ENCODE results near the gene SRRM2.

The SRRM2 gene

DNA sequence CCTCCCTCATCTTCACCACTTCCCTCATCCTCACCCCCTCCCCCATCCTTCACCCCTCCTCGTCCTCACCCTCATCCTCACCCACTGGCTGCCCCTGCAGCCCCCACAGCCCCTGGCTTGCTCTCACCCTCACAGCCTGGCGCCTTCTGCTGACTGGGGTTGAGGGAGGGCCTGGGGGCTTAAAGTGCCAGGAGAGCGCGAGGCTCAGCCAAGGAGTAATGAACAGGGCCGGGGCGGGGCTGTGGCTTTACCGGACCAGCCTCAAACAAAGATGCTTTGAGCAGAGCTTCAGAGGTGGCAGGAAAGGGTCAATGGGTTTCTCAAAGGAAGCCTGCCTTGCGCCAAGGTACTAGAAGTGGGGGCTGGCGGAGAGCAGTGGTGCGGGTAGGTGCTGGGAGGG is 35.0 kb downstream of the SRRM2 start, which contains the start of gene PRSS33:
Gene PRSS33 (minus strand): TSS at position 155 of the 400 bp plus-strand sequence. CDS start 1,013 bp downstream, outside the sequence.
- no peak within 1 kb of the TSS for H3K27ac ChIP-seq (replicated peaks)
- H3K4me3 ChIP-seq (replicated peaks; ENCODE audit: insufficient read depth, low read length), result no peak within 1 kb of the TSS
- peaks cover 24% of the 10 kb centered on the region for H3K27me3 ChIP-seq (ENCODE audit: insufficient read depth, poor library complexity, severe bottlenecking)
- no peak for DNase-seq (ENCODE audit: low read depth in 1 of 2, low spot score in 1 of 2)
- TF ChIP-seq GABPA (IDR thresholded peaks at IDR 0.05; ENCODE audit: low read depth), result no peak
- TF ChIP-seq POLR2AphosphoS5 (IDR thresholded peaks at IDR 0.05; ENCODE audit: low read depth), result no peak
- TF ChIP-seq, protein P1, sequence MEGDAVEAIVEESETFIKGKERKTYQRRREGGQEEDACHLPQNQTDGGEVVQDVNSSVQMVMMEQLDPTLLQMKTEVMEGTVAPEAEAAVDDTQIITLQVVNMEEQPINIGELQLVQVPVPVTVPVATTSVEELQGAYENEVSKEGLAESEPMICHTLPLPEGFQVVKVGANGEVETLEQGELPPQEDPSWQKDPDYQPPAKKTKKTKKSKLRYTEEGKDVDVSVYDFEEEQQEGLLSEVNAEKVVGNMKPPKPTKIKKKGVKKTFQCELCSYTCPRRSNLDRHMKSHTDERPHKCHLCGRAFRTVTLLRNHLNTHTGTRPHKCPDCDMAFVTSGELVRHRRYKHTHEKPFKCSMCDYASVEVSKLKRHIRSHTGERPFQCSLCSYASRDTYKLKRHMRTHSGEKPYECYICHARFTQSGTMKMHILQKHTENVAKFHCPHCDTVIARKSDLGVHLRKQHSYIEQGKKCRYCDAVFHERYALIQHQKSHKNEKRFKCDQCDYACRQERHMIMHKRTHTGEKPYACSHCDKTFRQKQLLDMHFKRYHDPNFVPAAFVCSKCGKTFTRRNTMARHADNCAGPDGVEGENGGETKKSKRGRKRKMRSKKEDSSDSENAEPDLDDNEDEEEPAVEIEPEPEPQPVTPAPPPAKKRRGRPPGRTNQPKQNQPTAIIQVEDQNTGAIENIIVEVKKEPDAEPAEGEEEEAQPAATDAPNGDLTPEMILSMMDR (IDR thresholded peaks at IDR 0.05; ENCODE audit: insufficient read depth, low read length), result no peak
- TF ChIP-seq, protein P2, sequence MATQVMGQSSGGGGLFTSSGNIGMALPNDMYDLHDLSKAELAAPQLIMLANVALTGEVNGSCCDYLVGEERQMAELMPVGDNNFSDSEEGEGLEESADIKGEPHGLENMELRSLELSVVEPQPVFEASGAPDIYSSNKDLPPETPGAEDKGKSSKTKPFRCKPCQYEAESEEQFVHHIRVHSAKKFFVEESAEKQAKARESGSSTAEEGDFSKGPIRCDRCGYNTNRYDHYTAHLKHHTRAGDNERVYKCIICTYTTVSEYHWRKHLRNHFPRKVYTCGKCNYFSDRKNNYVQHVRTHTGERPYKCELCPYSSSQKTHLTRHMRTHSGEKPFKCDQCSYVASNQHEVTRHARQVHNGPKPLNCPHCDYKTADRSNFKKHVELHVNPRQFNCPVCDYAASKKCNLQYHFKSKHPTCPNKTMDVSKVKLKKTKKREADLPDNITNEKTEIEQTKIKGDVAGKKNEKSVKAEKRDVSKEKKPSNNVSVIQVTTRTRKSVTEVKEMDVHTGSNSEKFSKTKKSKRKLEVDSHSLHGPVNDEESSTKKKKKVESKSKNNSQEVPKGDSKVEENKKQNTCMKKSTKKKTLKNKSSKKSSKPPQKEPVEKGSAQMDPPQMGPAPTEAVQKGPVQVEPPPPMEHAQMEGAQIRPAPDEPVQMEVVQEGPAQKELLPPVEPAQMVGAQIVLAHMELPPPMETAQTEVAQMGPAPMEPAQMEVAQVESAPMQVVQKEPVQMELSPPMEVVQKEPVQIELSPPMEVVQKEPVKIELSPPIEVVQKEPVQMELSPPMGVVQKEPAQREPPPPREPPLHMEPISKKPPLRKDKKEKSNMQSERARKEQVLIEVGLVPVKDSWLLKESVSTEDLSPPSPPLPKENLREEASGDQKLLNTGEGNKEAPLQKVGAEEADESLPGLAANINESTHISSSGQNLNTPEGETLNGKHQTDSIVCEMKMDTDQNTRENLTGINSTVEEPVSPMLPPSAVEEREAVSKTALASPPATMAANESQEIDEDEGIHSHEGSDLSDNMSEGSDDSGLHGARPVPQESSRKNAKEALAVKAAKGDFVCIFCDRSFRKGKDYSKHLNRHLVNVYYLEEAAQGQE (IDR thresholded peaks at IDR 0.05; ENCODE audit: insufficient replicate concordance, low read depth), result no peak
- TF ChIP-seq SPI1 (IDR thresholded peaks at IDR 0.05; ENCODE audit: borderline replicate concordance, low read depth), result no peak

DNA sequence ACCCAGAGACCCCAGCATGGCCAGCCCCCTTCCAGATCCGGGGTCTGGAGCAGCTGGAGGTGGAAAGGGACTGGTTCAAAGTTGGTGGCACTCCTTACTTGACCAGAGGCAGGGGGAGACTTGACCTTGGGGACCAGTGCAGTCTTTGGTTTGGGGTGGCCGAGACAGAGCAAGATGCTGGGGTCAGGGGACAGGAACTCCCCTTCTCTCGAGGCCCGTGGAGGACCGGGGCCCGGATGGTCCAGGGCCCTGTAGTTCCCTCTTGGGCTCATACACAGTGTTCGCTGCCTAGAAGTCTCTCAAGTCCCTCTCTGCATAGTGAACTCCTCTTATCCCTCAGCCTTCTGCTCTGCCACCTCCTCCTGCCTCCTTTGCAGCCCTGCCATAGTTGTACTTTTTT is 35.5 kb downstream of the SRRM2 start:
- Histone ChIP-seq H3K27ac (replicated peaks) (no peak overlapping the region), H3K27me3 (ENCODE audit: insufficient read depth, poor library complexity, severe bottlenecking) (peaks cover 24% of the 10 kb centered on the region), H3K4me3 (replicated peaks; ENCODE audit: insufficient read depth, low read length) (no peak overlapping the region)
- TF ChIP-seq SPI1 (IDR thresholded peaks at IDR 0.05; ENCODE audit: borderline replicate concordance, low read depth) (no peak), POLR2AphosphoS5 (IDR thresholded peaks at IDR 0.05; ENCODE audit: low read depth) (no peak), GABPA (IDR thresholded peaks at IDR 0.05; ENCODE audit: low read depth) (no peak)
- TF ChIP-seq, protein P1 (IDR thresholded peaks at IDR 0.05; ENCODE audit: insufficient read depth, low read length), result no peak
- TF ChIP-seq, protein P2 (IDR thresholded peaks at IDR 0.05; ENCODE audit: insufficient replicate concordance, low read depth), result no peak
- DNase-seq (ENCODE audit: low read depth in 1 of 2, low spot score in 1 of 2), result no peak

DNA sequence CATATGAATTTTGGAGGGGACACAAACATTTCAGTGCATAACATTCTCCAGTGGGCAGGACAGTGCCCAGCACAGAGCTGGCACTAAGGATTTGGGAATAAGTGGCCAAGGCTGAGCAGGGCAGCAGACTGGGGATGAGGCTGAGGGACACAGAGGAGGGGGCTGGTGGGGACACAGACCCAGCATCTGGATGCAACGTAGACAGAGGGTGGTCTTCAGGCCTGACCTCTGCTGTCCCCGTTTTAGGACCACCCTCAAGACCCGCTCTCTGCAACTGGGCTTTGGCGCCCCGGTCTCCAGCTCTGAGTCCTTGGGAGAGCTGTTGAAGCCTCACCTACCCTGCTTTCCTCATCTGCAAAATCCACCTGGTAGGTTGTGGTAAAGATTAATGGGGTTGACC is 38.2 kb downstream of the SRRM2 start:
- H3K27ac ChIP-seq (replicated peaks), result no peak overlapping the region
- peaks cover 16% of the 10 kb centered on the region for H3K27me3 ChIP-seq (ENCODE audit: insufficient read depth, poor library complexity, severe bottlenecking)
- DNase-seq (ENCODE audit: low read depth in 1 of 2, low spot score in 1 of 2), result no peak
- TF ChIP-seq, protein P1 (IDR thresholded peaks at IDR 0.05; ENCODE audit: insufficient read depth, low read length), result no peak
- H3K4me3 ChIP-seq (replicated peaks; ENCODE audit: insufficient read depth, low read length), result no peak overlapping the region

DNA sequence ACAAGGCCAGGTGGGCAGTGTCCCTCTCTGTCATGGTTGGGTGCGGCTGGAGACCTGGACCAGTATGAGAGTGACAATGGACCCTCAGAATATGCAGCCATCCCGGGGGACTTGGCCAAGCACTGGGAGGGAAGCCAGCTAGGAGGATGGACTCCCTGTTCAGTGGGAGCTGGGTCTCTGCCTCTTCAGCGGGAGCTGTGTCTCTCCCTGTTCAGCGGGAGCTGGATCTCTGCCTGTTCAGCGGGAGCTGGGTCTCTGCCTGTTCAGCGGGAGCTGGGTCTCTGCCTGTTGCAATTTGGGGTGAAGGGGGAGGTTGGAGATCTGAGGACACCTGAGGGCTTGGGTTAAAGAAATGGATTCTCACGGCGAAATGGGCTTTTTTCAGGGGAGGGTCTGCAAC is 38.7 kb downstream of the SRRM2 start:
- TF ChIP-seq POLR2AphosphoS5 (IDR thresholded peaks at IDR 0.05; ENCODE audit: low read depth) (no peak), GABPA (IDR thresholded peaks at IDR 0.05; ENCODE audit: low read depth) (no peak), SPI1 (IDR thresholded peaks at IDR 0.05; ENCODE audit: borderline replicate concordance, low read depth) (no peak)
- TF ChIP-seq, protein P1 (IDR thresholded peaks at IDR 0.05; ENCODE audit: insufficient read depth, low read length), result no peak
- TF ChIP-seq, protein P2 (IDR thresholded peaks at IDR 0.05; ENCODE audit: insufficient replicate concordance, low read depth), result no peak
- peaks cover 11% of the 10 kb centered on the region for H3K27me3 ChIP-seq (ENCODE audit: insufficient read depth, poor library complexity, severe bottlenecking)

More for the DNA sequence above, 38.7 kb downstream of the SRRM2 start:
- no peak overlapping the region for H3K4me3 ChIP-seq (replicated peaks; ENCODE audit: insufficient read depth, low read length)
- H3K27ac ChIP-seq (replicated peaks), result no peak overlapping the region
- DNase-seq (ENCODE audit: low read depth in 1 of 2, low spot score in 1 of 2), result no peak
